Naive thymus-derived CD4-positive, alpha-beta T cell (primary cell): ENCODE data around the gene CAMTA1. TPM values are rescaled to one million over a fixed set of nuclear protein-coding genes. Genes with fewer than 3 reads are reported as not detected.

Experiments
- ATAC-seq: fragments of 150-1000 bp; cut with Tn5 transposase; 2 replicates; pipeline ENCODE4 v1.10.0; 2021; ENCODE audit warnings: mild to moderate bottlenecking, moderate library complexity
- CTCF ChIA-PET: fragments of 350-600 bp; sonication (Branson Sonifier 250); formaldehyde crosslinking; loops from one replicate; lab custom pipeline; 2021; ENCODE audit warnings: antibody characterized with exemption; lab: Charles Lee
- POLR2A ChIA-PET: fragments of 350-600 bp; sonication (Branson Sonifier 250); formaldehyde crosslinking; loops from one replicate; lab custom pipeline; 2021; ENCODE audit warnings: antibody characterized with exemption, inconsistent platforms; lab: Charles Lee
- DNase-seq, 9 donors: peaks; one replicate each; pipeline versions ENCODE4 v3.0.0 to v3.0.0-alpha.2; 2020 to 2022; ENCODE audit warnings: mixed read lengths in 1 of 9
- H3K27ac ChIP-seq: one replicate; pipeline ENCODE4 v1.7.0; 2013; ENCODE audit warnings: mild to moderate bottlenecking, low read depth, low read length, moderate library complexity
- H3K27me3 ChIP-seq, 2 donors: one replicate each; pipeline ENCODE4 v1.7.0; 2013; ENCODE audit warnings: low read length in 2 of 2, mild to moderate bottlenecking in 2 of 2, moderate library complexity in 2 of 2; ENCODE audit not compliant: control insufficient read depth in 2 of 2, insufficient read depth in 2 of 2
- H3K36me3 ChIP-seq, 3 experiments: 1 replicate in 2 of 3; 2 replicates in 1 of 3; pipeline ENCODE4 v1.7.0; 2013; ENCODE audit warnings: low read length in 3 of 3, mild to moderate bottlenecking in 3 of 3, moderate library complexity in 1 of 3; ENCODE audit not compliant: insufficient read depth in 3 of 3, control insufficient read depth in 2 of 3
- H3K4me1 ChIP-seq, 2 donors: one replicate each; pipeline ENCODE4 v1.7.0; 2013; ENCODE audit warnings: low read length in 2 of 2, mild to moderate bottlenecking in 2 of 2, moderate library complexity in 1 of 2; ENCODE audit not compliant: control insufficient read depth in 2 of 2, insufficient read depth in 2 of 2
- H3K4me3 ChIP-seq: 2 replicates; pipeline ENCODE4 v1.7.0; 2013; ENCODE audit warnings: mild to moderate bottlenecking, low read length
- H3K9me3 ChIP-seq, 3 experiments: 1 replicate in 2 of 3; 2 replicates in 1 of 3; pipeline ENCODE4 v1.7.0; 2013; ENCODE audit warnings: low read length in 3 of 3; ENCODE audit not compliant: control insufficient read depth in 2 of 3
- H3K27ac Mint-ChIP-seq, 9 donors: one replicate each; pipeline ENCODE4 v1.8.0; 2020 to 2022; ENCODE audit warnings: mixed read lengths in 9 of 9, mild to moderate bottlenecking in 8 of 9, moderate library complexity in 5 of 9, inconsistent platforms in 2 of 9
- H3K27me3 Mint-ChIP-seq, 5 donors: one replicate each; pipeline ENCODE4 v1.8.0; 2021 to 2022; ENCODE audit warnings: mixed read lengths in 5 of 5, mild to moderate bottlenecking in 1 of 5
- H3K36me3 Mint-ChIP-seq, 5 donors: one replicate each; pipeline ENCODE4 v1.8.0; 2020 to 2022; ENCODE audit warnings: mixed read lengths in 5 of 5, mild to moderate bottlenecking in 3 of 5, inconsistent platforms in 1 of 5
- H3K4me1 Mint-ChIP-seq, 7 donors: one replicate each; pipeline ENCODE4 v1.8.0; 2020 to 2022; ENCODE audit warnings: mixed read lengths in 7 of 7, mild to moderate bottlenecking in 3 of 7, inconsistent platforms in 1 of 7
- H3K4me3 Mint-ChIP-seq, 10 donors: one replicate each; pipeline ENCODE4 v1.8.0; 2020 to 2022; ENCODE audit warnings: mild to moderate bottlenecking in 10 of 10, mixed read lengths in 10 of 10, moderate library complexity in 6 of 10, inconsistent platforms in 2 of 10
- H3K9me3 Mint-ChIP-seq, 11 donors: one replicate each; pipeline ENCODE4 v1.8.0; 2020 to 2022; ENCODE audit warnings: mixed read lengths in 11 of 11, mild to moderate bottlenecking in 4 of 11, inconsistent platforms in 1 of 11, moderate library complexity in 1 of 11
- intact Hi-C, 2 donors: fragments of 100-400 bp; cut with micrococcal nuclease; formaldehyde crosslinking; loops; one replicate each; pipeline ENCODE4 v1.15.1; 2023
- polyA plus RNA-seq, 2 donors: library from polyadenylated mRNA; unstranded; fragments of 300-500 nt; fragmentation: Illumina TruSeq; gene quantifications; one replicate each; pipeline ENCODE4 v1.2.3, GENCODE V29; 2021
- total RNA-seq, 6 experiments: library from RNA in 5 of 6; stranded (reverse) in 5 of 6; gene quantifications; 1 replicate in 5 of 6; 2 replicates in 1 of 6; pipeline ENCODE4 v1.2.3 and lab custom pipeline; 2021 to 2026

The CAMTA1 gene
- total and polyA plus RNA-seq, 7 experiments from 2014 or later, result 38.1 to 68.6 (median 42.6) TPM

DNA sequence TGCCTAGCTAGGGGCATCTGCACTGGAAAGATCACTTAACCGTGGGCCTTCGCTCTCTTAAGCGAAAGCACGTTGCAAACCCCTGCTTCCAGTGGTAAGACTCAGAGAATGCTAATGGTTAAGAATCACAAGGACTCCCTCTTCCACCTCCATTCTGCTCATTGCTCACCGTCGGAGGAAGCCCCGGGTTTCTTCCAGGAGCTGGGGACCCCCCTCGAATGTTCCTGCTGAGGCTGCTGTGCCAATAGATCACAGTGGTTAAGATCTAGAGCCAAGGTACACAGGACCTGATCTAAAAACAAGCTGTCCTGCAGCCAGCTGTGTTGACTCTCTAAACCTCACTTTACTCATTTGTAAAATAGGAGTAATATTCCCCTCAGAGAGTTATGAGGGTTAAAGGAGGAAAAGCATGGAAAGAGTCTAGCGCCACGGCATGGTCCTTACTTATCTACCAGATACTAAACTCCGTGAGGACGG lies 986.6 kb downstream of the CAMTA1 start:
- H3K27me3 ChIP-seq, result no peaks in the 10 kb centered on the region
- ChIA-PET POLR2A (interaction anchor here (1.0 to 2.4 kb wide), 2 partner anchors 10 to 14 kb away, joined by 3 to 14 read pairs; no protein-coding TSS in a partner anchor), CTCF (no interaction called here)
- peak overlapping the region; percentile 82 to 93 (median 89) for H3K4me3 Mint-ChIP-seq
- peaks cover 0 to 3% (median 0%) of the 10 kb centered on the region in 11 donors for H3K9me3 Mint-ChIP-seq
- DNase-seq (no peak), ATAC-seq (no peak)
- H3K4me1 Mint-ChIP-seq, result peaks cover 22 to 52% (median 43%) of the 10 kb centered on the region in 7 donors
- intact Hi-C loops, result loop anchor here (1.0 to 10.0 kb wide), 6 partner anchors 11 to 1645 kb away; partner anchors contain the start of genes CAMTA1 (in 1 of the 2), DNAJC11 (in 1 of the 2) and RERE (in 1 of the 2)
- H3K4me1 ChIP-seq, result peaks cover 9 to 13% of the 10 kb centered on the region in 2 donors
- H3K4me3 ChIP-seq, result peak overlapping the region; percentile 83
- H3K27me3 Mint-ChIP-seq, result peaks cover 0 to 30% (median 5%) of the 10 kb centered on the region in 5 donors
- H3K36me3 ChIP-seq, result peaks cover 0 to 7% (median 5%) of the 10 kb centered on the region in 3 experiments
- H3K27ac ChIP-seq, result peak overlapping the region; percentile 90
- peaks cover 3 to 21% (median 12%) of the 10 kb centered on the region in 5 donors for H3K36me3 Mint-ChIP-seq
- H3K27ac Mint-ChIP-seq, result peak overlapping the region; percentile 67 to 94 (median 80)
- no peaks in the 10 kb centered on the region for H3K9me3 ChIP-seq

DNA sequence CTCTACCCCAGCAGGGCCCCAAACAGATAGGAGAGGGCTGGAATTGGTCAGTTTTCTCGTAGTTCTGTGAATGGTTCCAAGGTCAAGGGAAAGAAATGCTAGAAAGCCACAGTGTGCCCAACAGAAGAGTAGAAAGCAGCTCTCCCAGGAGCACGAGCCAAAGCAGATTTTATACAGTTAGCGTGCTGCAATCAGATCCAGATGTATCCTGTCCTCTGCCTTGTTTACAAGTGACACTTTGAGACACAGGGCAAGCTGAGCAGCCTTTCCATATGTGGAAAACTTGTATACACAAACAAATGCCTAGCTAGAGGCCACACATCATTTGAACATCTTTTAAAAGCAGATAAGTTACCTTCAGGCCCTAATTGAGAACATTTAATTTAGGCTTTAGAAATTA lies 992.3 kb downstream of the CAMTA1 start:
- Histone ChIP-seq H3K4me1 (peaks cover 0 to 5% of the 10 kb centered on the region in 2 donors), H3K4me3 (no peak overlapping the region), H3K27ac (no peak overlapping the region), H3K27me3 (no peaks in the 10 kb centered on the region), H3K36me3 (peaks cover 7 to 23% (median 7%) of the 10 kb centered on the region in 3 experiments), H3K9me3 (no peaks in the 10 kb centered on the region)
- POLR2A ChIA-PET, result no interaction called here
- H3K36me3 Mint-ChIP-seq, result peaks cover 3 to 30% (median 14%) of the 10 kb centered on the region in 5 donors
- CTCF ChIA-PET, result no interaction called here
- no peak overlapping the region for H3K27ac Mint-ChIP-seq
- DNase-seq (no peak), ATAC-seq (no peak)
- H3K4me3 Mint-ChIP-seq, result no peak overlapping the region
- peaks cover 26 to 53% (median 42%) of the 10 kb centered on the region in 7 donors for H3K4me1 Mint-ChIP-seq
- no peaks in the 10 kb centered on the region for H3K27me3 Mint-ChIP-seq
- intact Hi-C loops, result loop anchor here in 1 of 2 donors (10.0 kb wide), 1 partner anchor 1037 kb away; the partner anchor contains the start of gene RERE
- H3K9me3 Mint-ChIP-seq, result peaks cover 0 to 1% (median 0%) of the 10 kb centered on the region in 11 donors

DNA sequence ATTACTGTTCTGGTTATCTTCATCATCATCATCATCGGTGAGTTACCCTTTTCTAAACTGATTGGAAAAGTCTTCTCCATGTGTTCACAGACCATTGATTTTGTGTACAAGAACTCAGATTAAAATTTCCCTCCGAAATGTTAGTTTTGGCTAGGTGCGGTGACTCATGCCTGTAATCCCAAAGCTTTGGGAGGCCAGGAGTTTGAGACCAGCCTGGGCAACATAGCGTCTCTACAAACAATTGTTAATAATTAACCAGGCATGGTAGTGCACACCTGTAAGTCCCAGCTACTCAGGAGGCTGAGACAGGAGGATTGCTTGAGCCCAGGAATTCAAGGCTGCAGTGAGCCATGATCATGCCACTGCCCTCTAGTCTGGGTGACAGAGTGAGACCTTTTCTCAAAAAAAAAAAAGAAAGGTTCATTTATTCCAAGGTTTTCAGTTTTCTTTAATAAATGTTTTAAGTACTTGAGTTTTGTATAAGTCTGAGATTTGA lies 992.9 kb downstream of the CAMTA1 start:
- intact Hi-C loops, result loop anchor here in 1 of 2 donors (10.0 kb wide), 1 partner anchor 1037 kb away; the partner anchor contains the start of gene RERE
- no peak overlapping the region for H3K27ac Mint-ChIP-seq
- no peak overlapping the region for H3K4me3 Mint-ChIP-seq
- H3K9me3 Mint-ChIP-seq, result peaks cover 0 to 1% (median 0%) of the 10 kb centered on the region in 11 donors
- CTCF ChIA-PET, result no interaction called here
- DNase-seq (no peak), ATAC-seq (no peak)
- H3K27me3 ChIP-seq, result no peaks in the 10 kb centered on the region
- H3K27ac ChIP-seq, result no peak overlapping the region
- H3K4me3 ChIP-seq, result no peak overlapping the region
- no peaks in the 10 kb centered on the region for H3K27me3 Mint-ChIP-seq
- no peaks in the 10 kb centered on the region for H3K9me3 ChIP-seq
- H3K36me3 ChIP-seq, result peaks cover 7 to 23% (median 7%) of the 10 kb centered on the region in 3 experiments
- POLR2A ChIA-PET, result no interaction called here
- H3K4me1 ChIP-seq, result peaks cover 3 to 8% of the 10 kb centered on the region in 2 donors
- H3K36me3 Mint-ChIP-seq, result peaks cover 3 to 26% (median 14%) of the 10 kb centered on the region in 5 donors
- peaks cover 25 to 51% (median 41%) of the 10 kb centered on the region in 7 donors for H3K4me1 Mint-ChIP-seq

DNA sequence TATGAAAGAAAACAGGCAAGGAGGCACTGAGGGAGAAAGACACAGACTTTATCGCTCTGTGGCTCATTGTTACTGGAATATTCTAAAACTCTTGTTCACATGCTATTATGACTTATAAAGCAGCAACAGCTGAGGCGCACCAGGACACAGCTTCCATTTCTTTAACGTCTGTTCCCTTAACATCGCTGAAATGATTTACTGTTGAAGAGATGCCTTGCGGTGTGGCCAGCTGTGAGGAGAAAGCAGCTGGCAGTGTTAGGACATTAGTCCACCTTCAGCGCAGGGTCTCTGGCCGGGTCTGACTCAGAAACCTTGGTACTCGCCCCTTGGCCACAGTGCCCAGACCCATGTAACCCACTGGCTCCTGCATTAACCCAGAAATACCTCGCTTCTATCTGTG lies 995.7 kb downstream of the CAMTA1 start:
- no peak for DNase-seq
- intact Hi-C loops, result loop anchor here in 1 of 2 donors (5.0 to 10.0 kb wide), 4 partner anchors 744 to 1646 kb away; partner anchors contain the start of gene GPR157
- ATAC-seq, result no peak
- Mint-ChIP-seq H3K4me1 (peaks cover 18 to 35% (median 30%) of the 10 kb centered on the region in 7 donors), H3K4me3 (peak overlapping the region in 4 of 10 donors; percentile 67 to 72 (median 68)), H3K27ac (peak overlapping the region in 4 of 9 donors; percentile 63 to 88 (median 76)), H3K27me3 (peaks cover 0 to 10% (median 0%) of the 10 kb centered on the region in 5 donors), H3K9me3 (no peaks in the 10 kb centered on the region), H3K36me3 (peaks cover 0 to 18% (median 4%) of the 10 kb centered on the region in 5 donors)
- POLR2A ChIA-PET, result interaction anchor here (3.1 kb wide), 1 partner anchor 9 kb away, joined by 14 read pairs; the partner anchor contains the start of gene VAMP3
- H3K36me3 ChIP-seq, result peaks cover 0 to 23% (median 7%) of the 10 kb centered on the region in 3 experiments
- CTCF ChIA-PET, result interaction anchor here (0.8 kb wide), 1 partner anchor 112 kb away, joined by 3 read pairs; no protein-coding TSS in a partner anchor
- H3K27ac ChIP-seq, result no peak overlapping the region
- no peaks in the 10 kb centered on the region for H3K27me3 ChIP-seq
- H3K4me3 ChIP-seq, result no peak overlapping the region
- H3K9me3 ChIP-seq, result no peaks in the 10 kb centered on the region
- H3K4me1 ChIP-seq, result peaks cover 8 to 17% of the 10 kb centered on the region in 2 donors

DNA sequence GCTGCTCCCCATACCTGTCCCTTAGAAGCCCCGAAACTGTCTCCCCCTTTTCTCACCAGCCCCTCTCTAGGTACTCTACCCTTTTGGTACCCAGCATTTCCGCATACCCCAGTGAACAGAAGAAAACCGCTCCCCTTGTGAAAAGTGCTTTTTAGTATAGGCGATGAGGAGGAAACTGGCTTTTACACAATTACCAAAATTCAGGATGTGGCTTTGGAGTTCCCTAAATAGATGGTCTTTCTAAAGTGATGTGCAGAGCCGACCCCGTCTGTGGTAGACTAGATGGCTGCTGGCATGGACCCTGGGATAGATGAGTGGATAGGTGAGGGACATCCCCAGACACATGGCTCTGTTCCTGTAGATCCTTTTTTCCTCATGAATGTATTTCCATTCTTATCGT lies 996.2 kb downstream of the CAMTA1 start:
- DNase-seq (no peak), ATAC-seq (no peak)
- peak overlapping the region; percentile 39 for H3K27ac ChIP-seq
- peaks cover 0 to 21% (median 5%) of the 10 kb centered on the region in 5 donors for H3K36me3 Mint-ChIP-seq
- H3K27me3 Mint-ChIP-seq, result peaks cover 0 to 13% (median 0%) of the 10 kb centered on the region in 5 donors
- no peaks in the 10 kb centered on the region for H3K9me3 ChIP-seq
- intact Hi-C loops, result loop anchor here in 1 of 2 donors (5.0 to 10.0 kb wide), 4 partner anchors 743 to 1646 kb away; partner anchors contain the start of gene GPR157
- POLR2A ChIA-PET, result interaction anchor here (3.1 kb wide), 1 partner anchor 10 kb away, joined by 14 read pairs; the partner anchor contains the start of gene VAMP3
- CTCF ChIA-PET, result no interaction called here
- H3K4me1 ChIP-seq, result peaks cover 8 to 17% of the 10 kb centered on the region in 2 donors
- H3K9me3 Mint-ChIP-seq, result no peaks in the 10 kb centered on the region
- H3K4me3 ChIP-seq, result peak overlapping the region; percentile 6
- no peaks in the 10 kb centered on the region for H3K27me3 ChIP-seq
- H3K4me3 Mint-ChIP-seq, result peak overlapping the region; percentile 1 to 85 (median 68)
- peaks cover 18 to 39% (median 28%) of the 10 kb centered on the region in 7 donors for H3K4me1 Mint-ChIP-seq
- H3K27ac Mint-ChIP-seq, result peak overlapping the region in 8 of 9 donors; percentile 6 to 91 (median 72)
- H3K36me3 ChIP-seq, result peaks cover 0 to 25% (median 7%) of the 10 kb centered on the region in 3 experiments

DNA sequence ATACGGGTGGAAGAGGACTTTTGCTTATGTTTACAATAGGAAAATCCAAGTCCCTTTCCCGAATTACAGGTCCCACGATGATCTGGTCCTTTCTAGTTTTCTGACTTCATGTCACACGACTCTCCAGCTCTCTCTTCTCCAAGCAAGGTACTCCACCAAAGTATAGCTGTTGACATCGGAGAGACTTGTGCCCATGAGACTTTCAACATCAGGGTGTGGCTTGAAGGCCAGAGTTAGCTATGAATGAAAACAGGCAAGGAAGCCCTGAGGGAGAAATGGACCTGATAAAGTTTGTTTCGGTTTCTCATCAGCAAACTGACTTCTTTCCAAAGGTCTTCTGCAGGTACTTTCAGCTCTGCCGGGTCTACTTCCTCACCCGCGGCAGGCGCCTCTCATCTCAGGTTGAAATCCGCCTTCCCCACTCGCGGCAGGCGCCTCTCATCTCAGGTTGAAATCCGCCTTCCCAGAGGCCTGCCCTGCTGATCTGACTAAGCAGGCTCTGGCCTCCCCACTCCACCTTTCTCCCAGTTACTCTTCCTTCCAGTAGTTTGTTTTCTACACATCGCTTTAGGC lies 996.8 kb downstream of the CAMTA1 start:
- Histone ChIP-seq H3K4me3 (peak overlapping the region; percentile 6), H3K9me3 (no peaks in the 10 kb centered on the region), H3K27me3 (no peaks in the 10 kb centered on the region), H3K4me1 (peaks cover 8 to 17% of the 10 kb centered on the region in 2 donors), H3K27ac (peak overlapping the region; percentile 39), H3K36me3 (peaks cover 0 to 26% (median 7%) of the 10 kb centered on the region in 3 experiments)
- H3K9me3 Mint-ChIP-seq, result no peaks in the 10 kb centered on the region
- H3K4me1 Mint-ChIP-seq, result peaks cover 18 to 39% (median 28%) of the 10 kb centered on the region in 7 donors
- peak overlapping the region; percentile 67 to 85 (median 76) for H3K4me3 Mint-ChIP-seq
- ATAC-seq, result no peak
- DNase-seq, result peak in 6 of 9 donors; percentile 16 to 39 (median 22)
- intact Hi-C loops, result loop anchor here (2.0 to 10.0 kb wide), 7 partner anchors 77 to 1645 kb away; partner anchors contain the start of genes CAMTA1 (in 1 of the 2), GPR157 (in 1 of the 2) and PARK7 (in 1 of the 2)
- peaks cover 0 to 25% (median 6%) of the 10 kb centered on the region in 5 donors for H3K36me3 Mint-ChIP-seq
- H3K27me3 Mint-ChIP-seq, result peaks cover 0 to 14% (median 0%) of the 10 kb centered on the region in 5 donors
- ChIA-PET CTCF (no interaction called here), POLR2A (interaction anchor here (3.1 kb wide), 1 partner anchor 10 kb away, joined by 14 read pairs; the partner anchor contains the start of gene VAMP3)
- H3K27ac Mint-ChIP-seq, result peak overlapping the region; percentile 60 to 91 (median 83)
